GM18861 (cell line): ENCODE data around the gene CTXND2.

Source experiments
- ATAC-seq: cut with Tn5 transposase; IDR thresholded peaks from one replicate; pipeline ENCODE4 v1.9.1; 2021; ENCODE audit not compliant: unreplicated experiment

Gene CTXND2

DNA sequence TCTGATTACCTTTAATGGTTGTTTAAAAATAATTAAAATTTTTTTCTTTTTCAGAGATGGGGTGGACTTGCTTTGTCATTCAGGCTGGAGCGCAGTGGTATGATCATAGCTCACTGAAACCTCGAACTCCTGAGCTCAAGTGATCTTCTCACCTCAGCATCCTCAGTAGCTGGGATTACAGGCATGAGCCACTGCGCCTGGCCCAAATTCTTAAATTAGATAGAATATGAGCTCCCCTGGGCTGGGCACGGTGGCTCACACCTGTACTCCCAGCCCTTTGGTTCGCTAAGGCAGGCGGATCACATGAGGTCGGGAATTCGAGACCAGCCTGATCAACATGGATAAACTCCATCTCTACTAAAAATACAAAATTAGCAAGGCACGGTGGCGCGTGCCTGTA lies 70.7 kb downstream of the CTXND2 start:
- no peak for ATAC-seq

DNA sequence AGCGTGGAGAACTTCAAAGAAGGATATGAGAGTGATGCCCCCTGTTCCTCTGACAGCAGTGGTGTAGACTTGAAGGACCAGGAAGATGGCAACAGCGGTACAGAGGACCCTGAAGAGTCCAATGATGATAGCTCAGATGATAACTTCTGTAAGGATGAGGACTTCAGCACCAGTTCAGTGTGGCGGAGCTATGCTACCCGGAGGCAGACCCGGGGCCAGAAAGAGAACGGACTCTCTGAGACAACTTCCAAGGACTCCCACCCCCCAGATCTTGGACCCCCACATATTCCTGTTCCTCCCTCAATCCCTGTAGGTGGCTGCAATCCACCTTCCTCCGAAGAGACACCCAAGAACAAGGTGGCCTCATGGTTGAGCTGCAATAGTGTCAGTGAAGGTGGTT lies 73.7 kb downstream of the CTXND2 start:
- no peak for ATAC-seq

DNA sequence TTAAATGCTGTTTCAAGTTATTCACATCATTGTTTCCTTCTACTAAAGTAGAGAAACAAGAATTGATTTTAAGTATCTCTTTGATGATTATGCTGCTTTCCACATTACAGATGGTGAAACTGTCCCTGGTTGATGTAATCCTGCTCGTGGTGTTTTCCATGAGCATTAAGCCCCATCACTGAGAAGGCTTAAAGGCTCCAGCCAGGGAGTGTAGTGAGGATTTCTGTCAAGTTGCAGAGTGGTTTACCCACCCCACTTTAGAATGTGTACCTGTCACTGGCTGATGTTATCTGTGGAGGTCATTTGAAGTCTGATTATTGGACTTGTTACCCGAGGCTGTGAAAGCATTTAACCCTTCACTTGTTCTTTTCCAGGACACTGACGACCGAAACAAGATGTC lies 74.8 kb downstream of the CTXND2 start:
- no peak for ATAC-seq
